Hematopoietic multipotent progenitor cell treated with erythropoietin and hydrocortisone succinate and interleukin-3 and kit ligand, for 15 days (in vitro differentiated cells): ENCODE results near the gene CACNA1E.

Experiments
- DNase-seq: peaks from one replicate; pipeline ENCODE4 v3.0.0-alpha.2; 2015; ENCODE audit warnings: low spot score

CACNA1E gene

GRCh38 chr1:181483285-181484195 is at the start of gene CACNA1E:
Gene CACNA1E (plus strand): TSS chr1:181483517. CDS start chr1:181483745, 228 bp downstream.
- no peak for DNase-seq

DNA sequence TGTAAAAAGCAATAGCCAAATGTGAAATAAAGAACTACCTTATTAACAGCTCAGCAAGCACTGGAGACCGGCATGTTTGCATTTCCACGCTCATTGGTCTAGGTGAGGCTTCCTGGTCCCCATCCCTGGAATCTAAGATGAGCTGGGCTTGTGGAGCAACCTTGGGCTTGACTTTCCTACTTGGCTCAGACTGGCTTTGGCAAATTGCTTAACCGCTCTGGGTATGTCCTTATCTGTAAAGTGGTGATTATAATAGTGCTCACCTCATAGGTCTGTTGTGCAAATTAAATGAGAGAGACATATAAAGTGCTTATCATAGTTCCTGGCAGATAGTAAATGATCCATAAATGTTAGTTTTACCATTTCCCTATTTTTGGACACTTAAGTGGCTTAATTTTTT is 49.4 kb upstream of the CACNA1E start:
- DNase-seq, result no peak

DNA sequence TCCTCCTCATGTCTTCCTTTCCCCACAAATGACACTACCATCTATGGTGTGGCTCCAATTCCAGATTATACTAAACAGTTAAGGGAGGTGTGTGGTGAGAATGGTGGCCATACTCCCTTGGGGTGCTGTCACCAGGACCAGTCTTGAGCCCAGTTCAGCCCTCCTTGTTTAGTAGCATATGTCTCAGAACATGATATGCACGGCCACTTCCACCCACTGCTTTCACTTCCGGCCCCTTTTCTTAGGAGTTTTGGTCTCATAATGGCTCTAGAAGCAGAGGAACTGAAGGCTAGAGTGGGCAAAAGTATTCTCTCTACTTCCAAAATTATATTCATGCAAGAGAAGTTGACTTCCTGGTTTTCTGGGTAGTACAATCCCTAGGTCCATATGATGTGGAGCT is 45.3 kb upstream of the CACNA1E start:
- no peak for DNase-seq

- DNase-seq, result no peak
These were observed 42.8 kb upstream of the CACNA1E start for GRCh38 chr1:181440510-181440909.

DNA sequence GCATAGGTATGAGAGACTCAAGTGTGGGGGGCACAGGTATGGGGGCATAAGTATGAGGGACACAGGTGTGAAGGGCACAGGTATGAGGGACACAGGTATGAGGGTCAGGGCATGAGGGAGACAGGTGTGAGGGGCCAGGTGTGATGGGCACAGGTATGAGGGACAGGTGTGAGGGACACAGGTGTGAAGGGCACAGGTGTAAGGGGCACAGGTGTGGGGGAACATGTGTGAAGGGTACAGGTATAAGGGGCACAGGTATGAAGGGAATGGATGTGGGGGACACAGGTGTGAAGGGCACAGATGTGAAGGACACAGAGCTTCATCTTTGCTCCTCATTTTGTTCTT is 41.2 kb upstream of the CACNA1E start:
- DNase-seq, result no peak

- no peak for DNase-seq
These were observed 40.0 kb upstream of the CACNA1E start for GRCh38 chr1:181443231-181443853.

GRCh38 chr1:181445436-181445835 is 37.9 kb upstream of the CACNA1E start:
- DNase-seq, result no peak

- no peak for DNase-seq
These were observed 34.9 kb upstream of the CACNA1E start for GRCh38 chr1:181448461-181448860.

DNA sequence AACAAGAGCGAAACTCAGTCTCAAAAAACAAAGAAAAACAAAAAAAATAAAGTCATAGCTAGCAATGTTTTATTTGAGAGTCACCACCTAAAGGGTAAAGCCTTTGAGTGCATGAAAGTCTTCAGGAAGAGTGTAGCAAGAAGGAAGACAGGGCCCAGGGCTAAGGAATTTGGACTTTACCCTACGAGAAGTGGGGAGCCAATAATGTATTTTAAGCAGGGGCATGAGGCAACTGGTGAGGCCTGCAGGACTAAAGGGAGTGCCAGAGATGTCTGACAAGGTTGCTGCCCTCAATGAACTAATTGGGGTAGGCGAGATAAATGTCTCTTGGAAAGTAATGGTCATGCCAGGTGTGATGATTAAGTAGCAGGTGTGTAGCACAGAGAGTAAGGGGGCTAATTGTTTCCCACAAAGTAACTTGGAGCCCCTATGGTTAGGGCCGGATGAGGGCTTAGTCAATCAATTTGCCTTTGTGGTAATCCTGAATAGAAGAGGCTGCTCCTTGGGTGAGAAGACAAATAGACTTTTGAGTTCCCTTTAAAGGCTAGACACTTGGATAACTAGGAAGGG is 31.6 kb upstream of the CACNA1E start:
- DNase-seq, result no peak

DNA sequence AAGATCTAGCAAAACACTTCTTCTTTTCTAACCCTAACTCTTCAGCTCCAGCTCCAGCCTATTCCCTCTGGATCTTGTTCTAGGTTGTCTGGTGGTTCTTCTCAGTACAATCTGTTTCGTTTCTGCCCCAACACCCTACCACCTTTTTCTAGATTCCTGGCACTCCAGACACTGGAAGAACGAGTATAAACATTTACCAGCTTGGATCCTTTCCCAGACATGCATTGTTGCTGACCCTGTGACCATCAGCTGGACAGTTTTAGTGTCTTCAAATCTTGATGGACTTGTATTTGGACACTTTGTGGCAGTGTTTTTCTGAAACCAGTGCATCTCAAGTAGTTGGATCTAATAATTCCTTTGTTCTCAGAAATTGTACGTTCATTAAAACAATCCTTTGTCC is 30.6 kb upstream of the CACNA1E start:
- no peak for DNase-seq

DNA sequence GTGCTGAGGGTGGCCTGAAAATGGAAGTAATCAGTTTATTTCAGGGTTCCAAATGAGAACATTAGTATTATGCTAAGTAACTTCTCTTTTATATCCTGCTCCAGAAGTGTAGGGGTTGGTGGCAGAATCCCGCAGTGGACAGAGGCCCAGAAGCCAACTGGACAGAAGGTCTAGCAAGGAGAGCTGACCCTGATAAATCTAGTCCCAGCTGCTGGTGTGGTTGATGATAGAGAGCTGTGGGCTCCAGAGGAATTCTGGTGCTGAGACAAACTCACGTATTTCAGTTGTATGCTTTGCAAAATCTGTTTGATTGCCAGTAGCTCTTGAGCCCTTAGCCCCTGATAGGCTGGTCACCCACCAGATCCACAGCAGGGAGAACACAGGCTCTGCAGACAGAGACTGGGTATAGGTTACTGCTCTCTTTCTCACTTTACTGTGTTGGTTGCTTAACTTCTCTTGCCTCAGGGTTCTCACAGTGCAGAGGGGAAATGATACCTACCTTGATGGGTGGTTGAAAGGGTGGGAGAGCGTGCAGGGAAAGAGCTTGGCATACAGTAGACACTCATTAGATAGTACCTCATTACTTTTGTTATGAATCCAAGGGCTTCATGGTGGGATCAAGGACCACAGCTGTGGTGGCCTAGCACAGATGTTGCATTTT is 29.6 kb upstream of the CACNA1E start:
- no peak for DNase-seq

DNA sequence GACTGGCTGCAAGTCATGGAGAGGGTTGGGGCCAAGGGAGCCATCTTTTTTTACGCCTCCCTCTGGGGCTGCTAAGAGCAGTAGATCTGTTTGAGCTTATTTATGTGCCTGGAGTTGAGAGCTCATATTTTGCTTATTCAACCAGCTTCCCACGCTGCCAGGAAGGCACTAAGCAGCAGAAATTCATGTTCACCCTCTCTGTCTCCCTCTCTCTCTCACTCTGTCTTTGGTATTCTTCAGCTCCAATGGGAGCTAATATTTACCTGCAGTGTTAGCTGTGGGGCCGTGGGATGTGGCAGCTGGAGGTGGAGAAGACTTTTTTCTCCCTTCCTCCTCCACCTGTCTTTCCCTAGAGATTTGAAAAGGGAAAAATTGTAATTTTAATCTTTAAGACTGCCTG is 26.8 kb upstream of the CACNA1E start:
- DNase-seq, result no peak

DNA sequence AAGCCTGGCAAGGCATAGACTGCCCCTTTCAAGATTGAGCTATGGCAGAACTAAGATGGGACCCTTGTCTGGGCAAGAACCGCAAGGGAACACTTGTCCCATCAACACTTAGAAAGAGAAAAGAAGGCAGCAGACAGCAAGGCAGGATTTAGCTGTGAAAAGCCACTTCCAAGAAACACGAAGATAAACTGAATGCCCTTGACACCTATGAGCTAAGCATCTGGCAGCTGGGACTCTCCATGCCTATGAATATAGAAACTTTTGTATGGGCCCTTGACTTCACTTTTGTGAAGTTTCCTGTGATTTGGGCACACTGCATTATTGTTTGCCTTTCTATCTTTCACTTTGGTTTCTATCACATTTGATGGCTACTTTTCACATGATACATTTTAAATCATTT is 24.9 kb upstream of the CACNA1E start:
- DNase-seq, result no peak

GRCh38 chr1:181459067-181459466 is 24.2 kb upstream of the CACNA1E start:
- no peak for DNase-seq

- DNase-seq, result no peak
These were observed 13.5 kb upstream of the CACNA1E start for GRCh38 chr1:181469829-181470228.

DNA sequence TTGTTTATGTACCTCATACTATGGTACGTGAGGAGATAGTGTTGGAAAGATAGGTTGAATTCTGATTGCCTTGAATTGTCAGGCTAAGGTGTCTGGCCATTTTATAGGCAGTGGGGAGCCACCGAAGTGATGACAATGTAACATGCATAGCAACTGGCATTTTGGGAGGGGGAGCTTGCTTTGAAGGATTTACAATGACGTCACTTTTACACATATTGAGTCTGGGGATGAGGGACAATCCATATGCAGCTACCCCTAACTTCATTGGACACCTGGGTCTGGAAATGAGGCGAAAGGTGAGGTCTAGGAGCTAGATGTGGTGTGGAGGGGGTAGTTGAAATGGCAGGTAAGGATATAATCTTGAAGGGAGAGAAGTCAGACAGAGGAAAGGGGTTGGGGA is 7.7 kb upstream of the CACNA1E start:
- DNase-seq, result no peak

DNA sequence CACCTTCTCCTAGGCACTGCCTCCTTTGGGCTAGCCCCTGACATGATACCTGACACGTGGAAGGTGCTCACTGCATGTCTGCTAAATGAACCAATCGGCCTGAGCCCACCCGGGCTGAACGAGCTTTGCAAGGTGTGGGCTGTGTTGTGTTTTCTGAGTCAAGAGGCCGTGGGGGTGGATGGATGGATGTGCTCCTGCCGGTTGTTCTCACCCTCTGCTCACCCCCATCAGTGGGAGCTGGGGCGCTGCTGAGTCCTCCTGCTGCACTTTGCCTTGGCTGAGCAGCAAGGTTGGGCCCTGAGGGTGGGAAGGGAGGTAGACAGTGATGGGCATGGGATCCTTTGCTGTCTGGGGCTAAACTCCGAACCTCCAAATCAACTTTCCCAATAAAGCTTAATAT is 6.7 kb upstream of the CACNA1E start:
- DNase-seq, result no peak

GRCh38 chr1:181478306-181478705 is 5.0 kb upstream of the CACNA1E start:
- DNase-seq, result no peak

- DNase-seq, result peak; percentile 4
These were observed 4.1 kb upstream of the CACNA1E start for GRCh38 chr1:181479137-181479745.

- no peak for DNase-seq
These were observed 1.3 kb upstream of the CACNA1E start for GRCh38 chr1:181482001-181482430.

DNA sequence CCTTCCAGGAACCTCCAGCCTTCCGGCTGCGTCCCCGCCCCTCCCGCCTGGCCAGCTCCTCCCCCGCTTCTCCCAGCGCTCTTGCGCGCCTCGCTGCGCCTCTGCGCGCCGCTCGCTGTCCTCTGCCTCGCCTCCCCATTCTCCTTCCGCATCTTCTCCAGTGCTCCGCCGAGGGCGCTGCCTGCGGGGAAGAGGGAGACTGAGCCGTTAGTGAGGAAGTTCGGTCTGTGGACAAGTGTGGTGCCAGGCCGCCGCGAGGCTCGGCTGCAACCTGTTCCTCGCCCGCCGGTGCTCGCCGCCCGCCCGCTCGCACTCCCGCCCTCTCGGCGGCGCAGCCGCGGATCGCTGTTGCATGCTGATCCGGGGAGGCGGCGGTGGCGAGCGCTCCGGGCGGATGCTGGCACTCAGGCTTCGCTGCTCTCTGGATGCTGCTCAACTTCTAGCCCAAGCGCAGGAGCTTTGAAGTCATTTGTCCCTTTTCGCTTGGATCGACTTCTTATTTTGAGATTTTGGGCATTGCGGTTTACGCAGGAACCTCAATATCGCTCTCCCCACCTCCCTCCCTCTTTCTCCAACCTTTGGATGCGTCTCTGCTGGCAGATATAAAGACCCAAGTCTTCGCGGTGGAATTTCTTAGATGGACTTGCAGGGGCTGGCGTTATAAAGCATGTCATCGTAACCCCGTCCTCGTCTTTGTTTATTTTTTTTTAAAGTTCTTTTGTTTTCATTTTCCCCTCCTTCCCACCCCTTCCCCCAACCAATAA is 614 bp upstream of the CACNA1E start:
- DNase-seq, result no peak

DNA sequence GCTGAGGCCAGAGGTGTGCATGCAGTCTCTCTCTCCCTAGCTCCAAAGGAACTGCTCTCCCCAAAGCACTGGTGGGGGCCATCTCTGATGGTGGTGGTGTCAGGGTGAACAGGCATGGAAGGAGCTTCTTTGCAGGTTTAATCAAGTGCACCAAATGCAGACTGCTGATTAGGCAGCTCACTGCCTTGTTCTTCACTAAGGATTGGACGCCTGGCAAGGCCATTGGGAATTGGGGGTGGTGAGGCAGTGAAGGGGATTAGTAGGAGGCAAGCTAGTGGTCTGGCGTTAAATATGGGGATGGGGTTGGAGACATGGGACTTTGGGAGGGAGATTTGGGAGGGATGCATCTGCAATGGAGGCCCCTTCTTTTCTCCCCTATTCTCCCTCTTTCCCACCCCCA is 1.5 kb downstream of the CACNA1E start:
- DNase-seq, result no peak
